SJSA1 (cell line): ENCODE measurements around the gene CXCL14. TPM values are rescaled to one million over a fixed set of nuclear protein-coding genes. Genes with fewer than 3 reads are reported as not detected.
"Not testable (repeated sequence)": the region's sequence is repeated elsewhere in the genome, so short reads cannot be mapped to it uniquely, and the experiment has no call there.

Experiments used
- DNase-seq, 2 experiments: peaks; one replicate each; pipeline ENCODE4 v3.0.0-alpha.2; 2015 to 2020; ENCODE audit warnings: low spot score in 2 of 2, low read depth in 1 of 2
- H3K27ac ChIP-seq: fragments of 250-450 bp; sonication (Bioruptor Pico); 2 replicates; pipeline ENCODE4 v1.5.1; 2020; ENCODE audit warnings: mild to moderate bottlenecking, moderate library complexity
- H3K27me3 ChIP-seq: fragments of 250-450 bp; sonication (Bioruptor Pico); replicated peaks from 2 replicates; pipeline ENCODE4 v1.5.1; 2020; ENCODE audit warnings: mild to moderate bottlenecking, moderate library complexity
- H3K36me3 ChIP-seq: fragments of 250-450 bp; sonication (Bioruptor Pico); 2 replicates; pipeline ENCODE4 v1.5.1; 2020; ENCODE audit warnings: mild to moderate bottlenecking
- H3K4me1 ChIP-seq: fragments of 250-450 bp; sonication (Bioruptor Pico); replicated peaks from 2 replicates; pipeline ENCODE4 v1.6.1; 2021; ENCODE audit warnings: mild to moderate bottlenecking
- H3K4me3 ChIP-seq: fragments of 250-450 bp; sonication (Bioruptor Pico); 2 replicates; pipeline ENCODE4 v1.5.1; 2020; ENCODE audit warnings: mild to moderate bottlenecking
- H3K9me3 ChIP-seq: fragments of 250-450 bp; sonication (Bioruptor Pico); replicated peaks from 2 replicates; pipeline ENCODE4 v1.5.1; 2020; ENCODE audit warnings: mild to moderate bottlenecking
- total RNA-seq: library from RNA; depleted of rRNA; stranded (reverse); fragments of >200 nt; shearing (Covaris generic); gene quantifications from 2 replicates; pipeline ENCODE4 v1.2.3, GENCODE V29; 2014

Gene CXCL14
- total RNA-seq, 1 experiment from 2014 or later = 0.29 TPM

DNA sequence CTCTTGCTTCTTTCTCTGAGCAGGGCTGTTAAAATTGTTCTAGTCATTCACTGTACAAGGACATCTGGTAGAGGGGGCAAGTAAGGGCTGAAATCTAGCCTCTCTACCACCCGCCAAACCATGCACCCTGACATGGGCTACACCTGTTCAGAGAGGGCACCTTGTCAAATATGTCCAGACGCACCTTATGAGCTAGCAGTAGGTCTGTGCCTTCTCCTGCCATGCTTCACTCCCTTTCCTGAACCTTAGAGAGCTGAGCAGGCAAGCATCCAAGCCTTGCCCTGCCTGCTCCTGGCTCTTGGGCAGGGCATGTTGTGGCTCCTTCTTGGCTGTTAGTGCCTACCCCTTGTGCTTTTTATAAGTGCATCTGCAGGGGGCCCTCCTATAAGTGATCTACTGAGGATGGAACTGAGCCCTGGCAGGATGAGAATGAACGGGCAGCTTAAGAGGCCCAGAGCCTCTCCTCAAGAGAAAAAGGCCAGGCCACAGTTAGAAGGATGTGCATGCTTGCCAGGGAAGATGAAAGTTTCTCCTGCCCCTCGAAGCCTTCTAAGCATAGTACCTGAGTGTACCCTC lies 39.3 kb downstream of the CXCL14 start:
- no peak overlapping the region for H3K4me3 ChIP-seq
- H3K36me3 ChIP-seq = no peaks in the 10 kb centered on the region
- peaks cover 88% of the 10 kb centered on the region for H3K27me3 ChIP-seq
- no peak overlapping the region for H3K27ac ChIP-seq
- peak in 1 of 2 experiments; percentile 22 for DNase-seq
- H3K4me1 ChIP-seq = peaks cover 22% of the 10 kb centered on the region
- H3K9me3 ChIP-seq = peaks cover 14% of the 10 kb centered on the region; the same call in 1 of the 2 replicates

DNA sequence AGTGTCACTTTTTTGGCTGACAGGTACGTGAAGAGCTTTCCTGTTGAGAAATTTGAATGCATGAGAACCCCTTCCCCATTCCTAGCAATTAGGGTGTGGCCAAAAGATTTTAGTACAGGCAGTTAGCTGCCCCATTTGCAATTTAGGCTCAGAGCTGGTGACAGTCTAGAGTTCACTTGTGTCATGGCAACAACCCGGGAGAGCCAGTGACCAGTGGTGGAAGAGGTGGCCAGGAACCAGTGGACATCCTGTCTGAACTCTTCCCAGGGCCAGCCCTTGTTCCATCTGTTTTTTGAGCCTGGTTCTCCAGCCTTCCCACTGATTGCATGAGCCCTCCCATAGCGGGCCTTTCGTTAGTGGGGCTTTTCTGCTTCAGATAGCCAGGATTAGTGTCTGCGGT lies 40.5 kb downstream of the CXCL14 start:
- Histone ChIP-seq H3K4me1 (peaks cover 12% of the 10 kb centered on the region), H3K36me3 (no peaks in the 10 kb centered on the region), H3K9me3 (peaks cover 8% of the 10 kb centered on the region; the same call in 1 of the 2 replicates), H3K27me3 (peaks cover 88% of the 10 kb centered on the region), H3K27ac (no peak overlapping the region), H3K4me3 (no peak overlapping the region)
- DNase-seq = peak in 1 of 2 experiments; percentile 36

DNA sequence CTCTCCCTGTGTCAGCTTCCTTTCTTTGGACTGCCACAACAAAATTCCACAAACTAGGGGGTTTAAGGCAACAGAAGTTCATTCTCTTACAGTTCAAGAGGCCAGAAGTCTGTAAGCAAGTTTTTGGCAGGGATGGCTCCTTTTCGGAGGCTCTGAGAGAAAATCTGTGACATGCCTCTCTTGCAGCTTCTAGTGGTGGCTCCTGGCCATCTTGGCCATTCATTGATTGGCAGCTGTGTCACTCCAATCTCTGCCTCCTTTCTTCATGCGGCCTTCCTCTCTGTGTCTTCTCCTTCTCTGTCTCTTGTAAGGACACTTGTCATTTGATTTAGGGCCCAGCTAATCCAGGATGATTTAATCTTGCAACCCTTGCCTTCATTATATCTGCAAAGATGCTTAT lies 41.0 kb downstream of the CXCL14 start:
- Histone ChIP-seq H3K27ac (no peak overlapping the region), H3K27me3 (peaks cover 88% of the 10 kb centered on the region), H3K4me3 (no peak overlapping the region), H3K4me1 (peaks cover 10% of the 10 kb centered on the region), H3K36me3 (no peaks in the 10 kb centered on the region), H3K9me3 (peaks cover 8% of the 10 kb centered on the region; the same call in 1 of the 2 replicates)
- DNase-seq = peak in 1 of 2 experiments; percentile 16

DNA sequence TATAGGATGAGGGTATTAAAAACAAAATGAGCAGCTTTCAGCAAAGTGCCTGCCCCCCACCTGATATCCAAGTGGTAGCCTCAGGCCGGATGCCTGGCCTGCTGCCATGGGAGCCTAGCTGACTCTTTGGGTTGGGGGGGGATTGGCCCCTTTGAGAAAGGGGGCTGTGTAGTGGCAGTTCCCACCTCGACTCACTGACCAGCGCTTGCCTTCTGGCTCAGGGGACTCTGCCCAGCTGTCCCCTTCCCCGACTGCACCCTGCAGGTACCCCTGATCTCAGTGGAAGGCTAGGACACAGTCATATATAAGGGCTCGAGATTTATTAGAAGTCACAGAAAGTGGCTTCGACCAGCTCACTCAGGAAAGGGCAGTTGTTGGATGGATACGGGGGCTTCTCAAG lies 41.5 kb downstream of the CXCL14 start:
- H3K27me3 ChIP-seq = peaks cover 91% of the 10 kb centered on the region

DNA sequence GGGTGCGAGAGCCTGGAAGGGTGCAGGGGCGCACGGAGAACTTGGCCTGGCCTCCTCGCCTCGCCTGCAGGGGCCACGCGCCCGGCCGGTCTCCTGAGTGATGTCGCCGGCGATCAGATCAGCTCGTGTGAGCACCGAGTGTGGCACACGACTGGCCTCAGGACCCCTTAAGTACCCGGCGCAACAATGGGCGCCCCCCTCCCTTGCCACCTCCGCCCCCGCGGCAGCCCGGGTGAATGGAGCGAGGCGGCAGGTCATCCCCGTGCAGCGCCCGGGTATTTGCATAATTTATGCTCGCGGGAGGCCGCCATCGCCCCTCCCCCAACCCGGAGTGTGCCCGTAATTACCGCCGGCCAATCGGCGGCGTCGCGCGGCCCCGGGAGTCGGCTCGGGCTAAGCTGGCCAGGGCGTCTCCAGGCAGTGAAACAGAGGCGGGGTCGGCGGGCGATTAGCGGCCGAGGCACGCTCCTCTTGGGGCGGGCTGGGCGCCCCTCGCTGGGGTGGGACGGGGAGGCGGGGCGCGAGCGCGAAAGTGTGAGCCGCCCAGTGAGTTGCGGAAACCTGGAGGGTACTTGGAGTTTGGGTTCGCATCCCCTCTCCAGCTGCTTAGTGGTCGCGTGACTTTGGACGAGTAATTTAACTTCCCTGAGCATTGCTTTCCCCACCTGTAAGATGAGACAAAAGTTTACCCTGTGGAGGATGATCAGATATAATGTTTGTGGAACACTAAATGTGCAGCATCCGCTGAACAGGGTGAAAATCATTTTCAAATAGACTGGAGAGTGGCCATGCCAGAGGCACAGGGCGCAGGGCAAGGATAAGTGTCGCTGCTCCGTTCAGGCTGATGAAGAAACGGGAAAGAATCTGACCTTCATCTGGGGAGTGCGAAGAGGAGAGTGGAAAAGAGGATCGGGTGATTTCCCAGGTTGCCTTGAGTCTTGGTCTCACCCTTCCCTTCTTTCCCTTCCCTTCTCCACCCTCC lies 42.7 kb downstream of the CXCL14 start, which contains the start of gene NEUROG1:
Gene NEUROG1, minus strand, starts transcription at position 145 of the 982 bp plus-strand sequence. CDS start 274 bp downstream, outside the sequence.
- Histone ChIP-seq H3K36me3 (no peaks in the 10 kb centered on the region), H3K4me3 (no peak within 1 kb of the TSS), H3K27ac (no peak within 1 kb of the TSS), H3K4me1 (peaks cover 10% of the 10 kb centered on the region), H3K9me3 (peaks cover 8% of the 10 kb centered on the region; the same call in 1 of the 2 replicates), H3K27me3 (peaks cover 91% of the 10 kb centered on the region)
- peak in 1 of 2 experiments; percentile 37 for DNase-seq

More for the DNA sequence above, 41.5 kb downstream of the CXCL14 start:
- Histone ChIP-seq H3K4me3 (no peak overlapping the region), H3K36me3 (no peaks in the 10 kb centered on the region), H3K4me1 (peaks cover 10% of the 10 kb centered on the region), H3K9me3 (peaks cover 8% of the 10 kb centered on the region; the same call in 1 of the 2 replicates), H3K27ac (no peak overlapping the region)
- peak in 1 of 2 experiments; percentile 31 for DNase-seq

DNA sequence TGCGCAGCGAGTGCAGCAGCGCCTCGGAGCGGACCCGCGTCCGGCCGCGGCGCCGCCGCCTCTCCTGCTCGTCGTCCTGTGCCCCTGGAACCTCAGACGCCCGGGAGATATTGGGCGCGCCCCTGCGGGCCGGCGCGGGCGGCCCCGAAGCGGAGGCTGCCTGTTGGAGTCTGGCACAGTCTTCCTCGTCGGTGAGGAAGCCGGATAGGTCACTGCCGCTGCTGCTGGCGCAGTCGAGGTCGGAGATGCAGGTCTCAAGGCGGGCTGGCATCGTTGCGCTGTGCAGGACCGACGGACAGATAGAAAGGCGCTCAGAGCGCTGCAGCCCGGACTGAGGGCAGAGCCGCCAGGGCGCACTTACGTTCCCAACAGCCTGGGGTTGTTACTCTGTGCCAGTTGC lies 43.4 kb downstream of the CXCL14 start:
- DNase-seq = peak; percentile 14 to 46
- Histone ChIP-seq H3K4me3 (no peak overlapping the region), H3K4me1 (peaks cover 10% of the 10 kb centered on the region), H3K27me3 (peaks cover 91% of the 10 kb centered on the region), H3K9me3 (peaks cover 8% of the 10 kb centered on the region; the same call in 1 of the 2 replicates), H3K36me3 (no peaks in the 10 kb centered on the region), H3K27ac (no peak overlapping the region)

DNA sequence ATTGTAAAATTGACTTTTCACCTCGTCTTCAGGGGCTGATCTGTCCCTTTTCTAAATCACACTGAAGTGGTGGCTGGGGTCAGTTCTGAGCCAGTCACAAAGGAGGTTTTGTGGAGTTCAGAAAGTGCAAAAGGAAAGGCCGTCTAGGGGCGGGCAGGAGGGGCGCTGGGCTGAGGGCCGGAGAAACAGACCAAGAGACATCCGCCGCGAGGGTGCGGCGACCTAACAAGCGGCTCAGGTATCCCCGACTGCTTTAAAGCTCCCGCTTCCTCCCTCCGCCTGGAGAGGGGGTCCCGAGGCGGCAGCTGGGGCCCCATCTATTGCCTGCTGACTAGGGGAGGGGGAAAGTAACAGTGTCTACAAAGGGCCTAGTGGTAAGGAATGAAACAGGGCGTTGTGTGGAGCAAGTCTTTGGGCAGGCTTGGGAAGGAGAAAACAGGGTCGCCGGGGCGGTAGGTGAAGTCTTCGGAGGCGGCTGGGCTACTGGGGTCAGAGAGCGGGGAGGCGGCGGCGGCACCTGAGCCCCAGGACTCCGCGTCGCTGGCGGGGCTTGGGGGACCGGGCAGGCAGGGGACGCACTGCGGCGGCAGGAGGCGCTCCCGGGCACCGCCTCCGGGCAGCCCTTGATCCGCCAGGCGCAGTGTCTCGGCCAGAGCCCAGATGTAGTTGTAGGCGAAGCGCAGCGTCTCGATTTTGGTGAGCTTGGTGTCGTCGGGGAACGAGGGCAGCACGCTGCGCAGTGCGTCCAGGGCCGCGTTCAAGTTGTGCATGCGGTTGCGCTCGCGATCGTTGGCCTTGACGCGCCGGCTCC lies 44.0 kb downstream of the CXCL14 start:
- peaks cover 11% of the 10 kb centered on the region; the same call in 1 of the 2 replicates for H3K9me3 ChIP-seq
- peaks cover 10% of the 10 kb centered on the region for H3K4me1 ChIP-seq
- peak in 1 of 2 experiments; percentile 43 for DNase-seq
- peaks cover 93% of the 10 kb centered on the region for H3K27me3 ChIP-seq
- H3K36me3 ChIP-seq = no peaks in the 10 kb centered on the region
- H3K27ac ChIP-seq = no peak overlapping the region
- no peak overlapping the region for H3K4me3 ChIP-seq

DNA sequence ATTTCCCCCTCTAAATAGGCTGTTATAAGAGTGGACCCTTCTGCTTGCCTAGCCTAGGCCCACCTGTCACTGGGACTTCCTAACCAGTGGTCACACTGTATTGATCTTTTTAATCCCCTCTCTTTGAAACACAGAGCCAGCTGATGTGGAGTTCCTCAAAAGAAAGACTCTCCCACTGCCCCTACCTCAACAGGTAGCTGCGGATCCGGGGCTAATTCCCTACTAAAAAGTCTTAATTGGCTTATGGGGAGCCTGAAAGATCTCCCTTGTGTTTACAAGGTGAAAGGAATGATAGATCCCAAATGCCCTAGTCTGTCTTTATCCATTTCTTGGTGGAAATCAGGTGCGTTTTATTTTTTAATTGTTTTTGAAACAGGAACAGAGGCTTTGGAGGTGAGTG lies 45.0 kb downstream of the CXCL14 start:
- Histone ChIP-seq H3K4me3 (no peak overlapping the region), H3K9me3 (peaks cover 16% of the 10 kb centered on the region; the same call in 1 of the 2 replicates), H3K36me3 (no peaks in the 10 kb centered on the region), H3K4me1 (peaks cover 10% of the 10 kb centered on the region), H3K27ac (no peak overlapping the region), H3K27me3 (peaks cover 96% of the 10 kb centered on the region)
- peak in 1 of 2 experiments; percentile 5 for DNase-seq

DNA sequence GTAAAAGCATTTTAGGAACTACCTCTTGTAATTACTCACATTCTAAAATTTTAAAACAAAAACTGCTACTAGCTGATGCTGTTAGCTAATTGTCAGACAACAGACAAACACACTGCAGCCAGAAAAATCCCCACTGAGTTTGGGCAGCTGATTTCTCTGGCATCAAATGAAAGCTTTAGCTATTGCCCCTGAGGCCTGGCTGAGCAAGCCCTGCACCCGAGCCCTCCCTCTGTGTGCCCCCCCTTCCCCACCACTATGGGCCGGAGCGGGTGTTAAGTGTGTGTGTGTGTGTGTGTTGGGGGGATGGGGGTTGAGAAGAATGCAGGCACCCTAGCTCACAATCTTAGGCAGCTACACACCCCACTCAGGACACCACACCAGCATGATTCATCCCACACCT lies 45.5 kb downstream of the CXCL14 start:
- H3K27me3 ChIP-seq = peaks cover 95% of the 10 kb centered on the region

DNA sequence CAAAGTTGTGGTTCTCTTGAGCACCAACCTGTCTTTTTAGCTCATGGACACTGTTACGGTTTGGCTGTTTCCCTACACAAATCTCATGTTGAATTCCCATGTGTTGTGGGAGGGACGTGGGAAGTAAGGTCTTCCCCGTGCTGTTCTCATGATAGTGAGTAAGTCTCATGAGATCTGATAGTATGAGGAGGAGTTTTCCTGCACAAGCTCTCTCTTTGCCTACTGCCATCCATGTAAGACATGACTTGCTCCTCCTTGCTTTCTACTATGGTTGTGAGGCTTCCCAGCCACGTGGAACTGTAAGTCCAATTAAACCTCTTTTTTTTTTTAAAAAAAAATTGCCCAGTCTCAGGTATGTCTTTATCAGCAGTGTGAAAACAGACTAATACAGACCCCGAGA lies 49.2 kb downstream of the CXCL14 start:
- H3K36me3 ChIP-seq, H3K9me3 ChIP-seq, H3K27ac ChIP-seq, H3K4me1 ChIP-seq, H3K4me3 ChIP-seq: not testable (repeated sequence)
- peak in 1 of 2 experiments; percentile 16 for DNase-seq
- peaks cover 59% of the 10 kb centered on the region for H3K27me3 ChIP-seq

More for the DNA sequence above, 45.5 kb downstream of the CXCL14 start:
- H3K36me3 ChIP-seq = no peaks in the 10 kb centered on the region
- DNase-seq = peak in 1 of 2 experiments; percentile 27
- H3K4me1 ChIP-seq = peaks cover 10% of the 10 kb centered on the region
- no peak overlapping the region for H3K4me3 ChIP-seq
- H3K27ac ChIP-seq = no peak overlapping the region
- peaks cover 16% of the 10 kb centered on the region; the same call in 1 of the 2 replicates for H3K9me3 ChIP-seq

DNA sequence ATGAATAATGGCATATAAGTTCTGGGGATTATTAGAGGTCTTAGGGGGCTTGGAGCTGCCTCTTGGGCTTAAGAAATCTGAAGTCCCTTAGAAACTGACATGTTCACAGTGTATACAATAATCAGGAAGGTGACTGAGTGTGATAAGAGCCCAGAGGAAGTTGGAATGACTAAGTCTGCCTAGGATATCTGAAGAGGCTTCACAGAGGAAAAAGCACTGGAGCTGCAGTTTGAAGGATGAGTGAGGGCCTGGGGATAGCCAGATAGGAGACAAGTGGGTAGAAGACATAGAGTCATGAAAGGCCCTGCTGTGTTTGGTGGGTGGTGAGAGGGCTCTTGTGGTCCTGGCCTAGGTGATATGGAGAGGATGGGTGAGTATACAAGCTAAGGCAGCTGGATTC lies 51.9 kb downstream of the CXCL14 start:
- Histone ChIP-seq H3K4me1 (no peaks in the 10 kb centered on the region), H3K4me3 (no peak overlapping the region), H3K9me3 (peaks cover 8% of the 10 kb centered on the region; the same call in 1 of the 2 replicates), H3K27ac (no peak overlapping the region), H3K27me3 (peaks cover 38% of the 10 kb centered on the region), H3K36me3 (no peaks in the 10 kb centered on the region)
- DNase-seq = peak in 1 of 2 experiments; percentile 16

DNA sequence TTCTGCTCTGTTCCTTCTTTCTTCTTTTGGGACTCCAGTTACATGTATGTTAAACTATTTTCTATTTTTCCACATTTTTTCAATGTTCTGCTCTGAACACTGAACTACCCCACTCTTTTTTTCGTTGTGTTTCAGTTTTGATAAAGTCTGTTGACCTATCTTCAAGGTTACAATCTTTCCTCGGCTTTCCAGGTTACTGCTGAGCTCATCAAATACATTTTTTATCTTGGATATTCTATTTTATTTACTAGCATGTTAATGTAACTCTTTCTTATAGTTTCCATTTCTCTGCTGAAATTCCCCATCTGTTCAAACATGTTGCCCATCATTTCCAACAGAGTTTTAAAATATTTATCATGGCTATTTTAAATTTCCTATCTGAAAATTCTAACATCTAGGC lies 56.8 kb downstream of the CXCL14 start:
- H3K4me3 ChIP-seq = no peak overlapping the region
- H3K36me3 ChIP-seq = no peaks in the 10 kb centered on the region
- DNase-seq = no peak
- no peak overlapping the region for H3K27ac ChIP-seq
- no peaks in the 10 kb centered on the region for H3K4me1 ChIP-seq
- H3K27me3 ChIP-seq = peaks cover 18% of the 10 kb centered on the region
- H3K9me3 ChIP-seq = peaks cover 5% of the 10 kb centered on the region
